Sigmoid colon (tissue), 7 donors: ENCODE data around the gene CCP110. TPM values are rescaled to one million over a fixed set of nuclear protein-coding genes. Genes with fewer than 3 reads are reported as not detected.
A peak's percentile ranks its signal among the peaks of the same experiment; 100 is the strongest.

Source experiments
- DNase-seq: peaks from one replicate; pipeline ENCODE4 v3.0.0-alpha.2; 2019
- H3K27ac ChIP-seq, 4 donors: fragments of 200-600 bp; sonication (generic); one replicate each; pipeline ENCODE4 v1.5.1; 2016 to 2019; ENCODE audit warnings: mild to moderate bottlenecking in 1 of 4
- H3K27me3 ChIP-seq, 3 donors: fragments of 200-600 bp; sonication (generic); one replicate each; pipeline ENCODE4 v1.5.1; 2019; ENCODE audit warnings: mild to moderate bottlenecking in 1 of 3
- H3K36me3 ChIP-seq, 4 donors: fragments of 200-600 bp; sonication (generic); one replicate each; pipeline ENCODE4 v1.5.1; 2016 to 2019
- H3K4me1 ChIP-seq, 4 donors: fragments of 200-600 bp; sonication (generic); one replicate each; pipeline ENCODE4 v1.5.1; 2017 to 2019
- H3K4me3 ChIP-seq, 4 donors: fragments of 200-600 bp; sonication (generic); one replicate each; pipeline ENCODE4 v1.5.1; 2017 to 2019; ENCODE audit warnings: mild to moderate bottlenecking in 2 of 4, moderate library complexity in 1 of 4
- H3K9me3 ChIP-seq, 4 donors: fragments of 200-600 bp in 3 of 4; sonication (generic) in 3 of 4; one replicate each; pipeline versions ENCODE4 v1.5.1 to v1.6.1; 2013 to 2019
- CTCF ChIP-seq, 4 experiments: fragments of 450-650 bp in 3 of 4; fragments of 200-600 bp in 1 of 4; IDR thresholded peaks; one replicate each; pipeline ENCODE4 v1.5.1; 2016 to 2019; ENCODE audit warnings: antibody characterized with exemption in 4 of 4, mild to moderate bottlenecking in 3 of 4, moderate library complexity in 2 of 4
- EP300 ChIP-seq, 4 donors: sonication (generic); formaldehyde crosslinking; IDR thresholded peaks; one replicate each; pipeline ENCODE4 v1.6.1; 2017; ENCODE audit warnings: antibody characterized with exemption in 4 of 4
- POLR2A ChIP-seq, 2 donors: fragments of 450-650 bp; IDR thresholded peaks; one replicate each; pipeline ENCODE4 v1.6.1; 2016; ENCODE audit warnings: antibody characterized with exemption in 2 of 2, mild to moderate bottlenecking in 2 of 2, moderate library complexity in 2 of 2
- POLR2AphosphoS5 ChIP-seq, 4 donors: sonication (generic); formaldehyde crosslinking; IDR thresholded peaks; one replicate each; pipeline ENCODE4 v1.6.1; 2017; ENCODE audit warnings: antibody characterized with exemption in 4 of 4
- WGBS, 2 donors: extraction: QIAGEN DNeasy Blood & Tissue Kit; methylation state at CpG; one replicate each; pipeline ENCODE4 v1.1.7; 2013; 5-methylcytosine and 5-hydroxymethylcytosine counted together
- intact Hi-C: fragments of 100-400 bp; cut with DNase I; formaldehyde crosslinking; loops from one replicate; pipeline ENCODE4 v1.15.1; 2023
- polyA plus RNA-seq, 3 donors: library from polyadenylated mRNA; stranded (reverse); fragments of 200-250 nt; gene quantifications; one replicate each; pipeline ENCODE4 v1.2.3, GENCODE V29; 2013
- total RNA-seq, 4 donors: library from RNA; depleted of rRNA; stranded (reverse); fragments of >200 nt; gene quantifications; one replicate each; pipeline ENCODE4 v1.1.0, GENCODE V29; 2016
- donor health status: healthy with polysubstance abuse.
- donor health status: Bipolar disorder and iron deficiency.
- donor health status: healthy.

CCP110 gene
- total and polyA plus RNA-seq, 7 donors = 2.4 to 20.7 (median 13.3) TPM

- no peak for DNase-seq
- WGBS, 2 donors = 70 to 82% methylated on average over 10 of the region's 10 CpGs
- no peaks in the 10 kb centered on the region for H3K27me3 ChIP-seq
- intact Hi-C loops = loop anchor here (1.0 to 10.0 kb wide), 3 partner anchors 155 to 442 kb away; partner anchors contain the start of genes IQCK and KNOP1
- H3K27ac ChIP-seq = no peak overlapping the region
- H3K36me3 ChIP-seq = no peaks in the 10 kb centered on the region
- TF ChIP-seq EP300 (IDR thresholded peaks at IDR 0.05) = no peak
- no peak for TF ChIP-seq POLR2AphosphoS5 (IDR thresholded peaks at IDR 0.05)
- TF ChIP-seq CTCF (IDR thresholded peaks at IDR 0.05) = peak; percentile 18 to 64 (median 36)
- TF ChIP-seq POLR2A (IDR thresholded peaks at IDR 0.05) = no peak
- H3K9me3 ChIP-seq = peaks cover 0 to 3% (median 0%) of the 10 kb centered on the region in 4 donors
- H3K4me3 ChIP-seq = no peak overlapping the region
- peaks cover 0 to 16% (median 15%) of the 10 kb centered on the region in 4 donors for H3K4me1 ChIP-seq
Measured at GRCh38 chr16:19559242-19559910, 35.6 kb downstream of the CCP110 start.

GRCh38 chr16:19560078-19560477 is 36.3 kb downstream of the CCP110 start:
- Histone ChIP-seq H3K27ac (no peak overlapping the region), H3K36me3 (peaks cover 2 to 7% (median 5%) of the 10 kb centered on the region in 4 donors), H3K9me3 (peaks cover 0 to 3% (median 0%) of the 10 kb centered on the region in 4 donors), H3K4me3 (no peak overlapping the region), H3K4me1 (peaks cover 0 to 11% (median 9%) of the 10 kb centered on the region in 4 donors), H3K27me3 (no peaks in the 10 kb centered on the region)
- TF ChIP-seq EP300 (IDR thresholded peaks at IDR 0.05) (no peak), POLR2A (IDR thresholded peaks at IDR 0.05) (no peak), CTCF (IDR thresholded peaks at IDR 0.05) (no peak), POLR2AphosphoS5 (IDR thresholded peaks at IDR 0.05) (no peak)
- DNase-seq = no peak
- 90 to 94% methylated on average over 4 of the region's 4 CpGs for WGBS, 2 donors
- intact Hi-C loops = no loop called here

GRCh38 chr16:19563377-19563776 is 39.6 kb downstream of the CCP110 start:
- H3K27ac ChIP-seq = no peak overlapping the region
- H3K4me3 ChIP-seq = no peak overlapping the region
- H3K36me3 ChIP-seq = peaks cover 16 to 38% (median 21%) of the 10 kb centered on the region in 4 donors
- H3K9me3 ChIP-seq = peaks cover 0 to 3% (median 0%) of the 10 kb centered on the region in 4 donors
- 86 to 98% methylated on average over 4 of the region's 4 CpGs for WGBS, 2 donors
- intact Hi-C loops = no loop called here
- no peak for TF ChIP-seq POLR2A (IDR thresholded peaks at IDR 0.05)
- no peak for TF ChIP-seq EP300 (IDR thresholded peaks at IDR 0.05)
- no peak for TF ChIP-seq CTCF (IDR thresholded peaks at IDR 0.05)
- no peak for TF ChIP-seq POLR2AphosphoS5 (IDR thresholded peaks at IDR 0.05)
- no peaks in the 10 kb centered on the region for H3K4me1 ChIP-seq
- DNase-seq = no peak
- H3K27me3 ChIP-seq = no peaks in the 10 kb centered on the region

- intact Hi-C loops = no loop called here
- no peak for DNase-seq
- no peaks in the 10 kb centered on the region for H3K4me1 ChIP-seq
- peaks cover 0 to 3% (median 0%) of the 10 kb centered on the region in 4 donors for H3K9me3 ChIP-seq
- H3K4me3 ChIP-seq = no peak overlapping the region
- 95% methylated on average over 3 of the region's 3 CpGs for WGBS, 2 donors
- no peaks in the 10 kb centered on the region for H3K27me3 ChIP-seq
- peaks cover 26 to 68% (median 36%) of the 10 kb centered on the region in 4 donors for H3K36me3 ChIP-seq
- H3K27ac ChIP-seq = no peak overlapping the region
- TF ChIP-seq EP300 (IDR thresholded peaks at IDR 0.05) = no peak
- TF ChIP-seq CTCF (IDR thresholded peaks at IDR 0.05) = no peak
- no peak for TF ChIP-seq POLR2A (IDR thresholded peaks at IDR 0.05)
- no peak for TF ChIP-seq POLR2AphosphoS5 (IDR thresholded peaks at IDR 0.05)
Measured at GRCh38 chr16:19566362-19566761, 42.6 kb downstream of the CCP110 start.
